Limb (tissue), 2 donors: ENCODE measurements around the gene MRPL27.

Experiments used
- DNase-seq, 2 donors: peaks; one replicate each; pipeline ENCODE4 v3.0.0-alpha.2; 2016; ENCODE audit errors: extremely low spot score in 2 of 2

Gene MRPL27

GRCh38 chr17:50318501-50319285 is 54.3 kb downstream of the MRPL27 start:
- no peak for DNase-seq
